OCI-LY3 (cell line): ENCODE measurements around the gene AKR1B1.

ENCODE experiments used
- CTCF ChIP-seq: fragments of 200-600, 300-600 bp; sonication (generic); IDR thresholded peaks from 2 replicates; pipeline ENCODE4 v1.5.1; 2014; ENCODE audit warnings: antibody characterized with exemption, low read length, low read depth
- EZH2phosphoT487 ChIP-seq: fragments of 200-600 bp; shearing (Covaris generic); IDR thresholded peaks from 2 replicates; pipeline ENCODE4 v1.6.1; 2018; ENCODE audit warnings: antibody characterized with exemption, mixed run types, low read depth

DNA sequence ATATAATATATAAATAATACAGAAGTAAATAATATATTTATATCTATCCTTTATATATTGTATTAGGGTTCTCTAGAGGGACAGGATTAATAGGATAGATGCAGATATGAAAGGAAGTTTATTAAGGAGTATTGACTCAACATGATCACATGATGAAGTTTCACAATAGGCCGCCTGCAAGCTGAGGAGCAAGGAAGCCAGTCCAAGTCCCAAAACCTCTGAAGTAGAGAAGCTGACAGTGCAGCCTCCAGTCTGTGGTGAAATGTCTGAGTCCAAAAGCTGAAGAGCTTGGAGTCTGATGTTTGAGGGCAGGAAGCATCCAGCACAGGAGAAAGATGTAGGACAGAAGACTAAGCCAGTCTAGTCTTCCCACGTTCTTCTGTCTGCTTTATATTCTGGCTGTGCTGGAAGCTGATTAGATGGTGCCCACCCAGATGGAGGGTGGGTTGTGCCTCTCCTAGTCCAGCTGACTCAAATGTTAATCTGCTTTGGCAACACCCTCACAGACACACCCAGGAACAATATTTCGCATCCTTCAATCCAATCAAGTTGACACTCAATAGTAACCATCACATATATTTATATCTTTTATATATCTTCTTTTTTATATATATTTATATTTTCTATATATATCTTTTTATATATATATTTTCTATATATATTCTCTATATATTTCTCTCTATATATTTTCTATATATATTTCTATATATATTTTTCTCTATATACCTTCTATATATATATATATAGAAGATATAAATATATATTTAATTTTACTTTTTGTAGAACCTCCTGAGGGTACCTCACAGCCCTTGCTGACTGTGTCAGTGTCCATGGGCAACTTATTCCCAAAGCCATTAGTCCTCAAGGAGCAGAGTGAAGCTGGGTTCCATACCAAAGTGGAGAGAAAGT, 43.8 kb upstream of the AKR1B1 start:
- no peak for TF ChIP-seq CTCF
- no peak for TF ChIP-seq EZH2phosphoT487
